Upper lobe of left lung (tissue), 6 donors: ENCODE data around the gene IFNG. TPM values are rescaled to one million over a fixed set of nuclear protein-coding genes. Genes with fewer than 3 reads are reported as not detected.

Experiments used
- ATAC-seq, 2 donors: fragments of 200-7000 bp; cut with Tn5 transposase; one replicate each; pipeline ENCODE4 v1.9.1; 2022; ENCODE audit warnings: mild to moderate bottlenecking in 2 of 2, moderate library complexity in 2 of 2; ENCODE audit not compliant: low FRiP score in 2 of 2
- DNase-seq, 2 donors: peaks; one replicate each; pipeline ENCODE4 v3.0.0-alpha.2; 2019 to 2020
- H3K27ac ChIP-seq, 4 donors: fragments of 200-600 bp; sonication (generic); one replicate each; pipeline ENCODE4 v1.5.1; 2016 to 2019
- H3K27me3 ChIP-seq, 4 donors: fragments of 200-600 bp; sonication (generic); one replicate each; pipeline ENCODE4 v1.5.1; 2017 to 2019
- H3K36me3 ChIP-seq, 4 donors: fragments of 200-600 bp; sonication (generic); one replicate each; pipeline ENCODE4 v1.5.1; 2016 to 2019
- H3K4me1 ChIP-seq, 4 donors: fragments of 200-600 bp; sonication (generic); one replicate each; pipeline ENCODE4 v1.5.1; 2018 to 2019
- H3K4me3 ChIP-seq, 4 donors: fragments of 200-600 bp; sonication (generic); one replicate each; pipeline ENCODE4 v1.5.1; 2017 to 2019; ENCODE audit warnings: mild to moderate bottlenecking in 2 of 4, moderate library complexity in 1 of 4
- H3K9me3 ChIP-seq, 4 donors: fragments of 200-600 bp; sonication (generic); one replicate each; pipeline ENCODE4 v1.5.1; 2018 to 2019
- CTCF ChIP-seq, 6 experiments: fragments of 450-650 bp in 4 of 6; fragments of 200-600 bp in 2 of 6; sonication (generic) in 2 of 6; IDR thresholded peaks; one replicate each; pipeline ENCODE4 v1.5.1; 2016 to 2019; ENCODE audit warnings: antibody characterized with exemption in 6 of 6
- EP300 ChIP-seq, 4 donors: sonication (generic); formaldehyde crosslinking; IDR thresholded peaks; one replicate each; pipeline ENCODE4 v1.5.1; 2017; ENCODE audit warnings: antibody characterized with exemption in 4 of 4, control low read depth in 2 of 4
- POLR2A ChIP-seq, 4 donors: fragments of 450-650 bp; IDR thresholded peaks; one replicate each; pipeline ENCODE4 v1.5.1; 2016 to 2017; ENCODE audit warnings: antibody characterized with exemption in 4 of 4, mild to moderate bottlenecking in 2 of 4
- POLR2AphosphoS5 ChIP-seq, 2 donors: sonication (generic); formaldehyde crosslinking; IDR thresholded peaks; one replicate each; pipeline ENCODE4 v1.5.1; 2017; ENCODE audit warnings: antibody characterized with exemption in 2 of 2
- WGBS, 2 donors: methylation state at CpG; one replicate each; pipeline ENCODE4 v1.1.5; 2017 to 2018; 5-methylcytosine and 5-hydroxymethylcytosine counted together
- total RNA-seq, 6 donors: library from RNA; depleted of rRNA in 4 of 6; stranded (reverse); fragments of >200 nt in 4 of 6; gene quantifications; one replicate each; pipeline versions ENCODE4 v1.1.0 to v1.2.1, GENCODE V29; 2016 to 2021
- donor health status: DM: no; HTN: no; CAD: no; lungs with moderate emphysema.
- donor health status: DM: no; HTN: yes; CAD: no; lungs with severe emphysema.

The IFNG gene
- total RNA-seq, 6 donors from 2014 or later = 0.54 to 0.57 TPM; not detected in 4

GRCh38 chr12:68200854-68201253, 41.3 kb upstream of the IFNG start:
- Histone ChIP-seq H3K27me3 (no peaks in the 10 kb centered on the region), H3K4me1 (no peaks in the 10 kb centered on the region), H3K27ac (no peak overlapping the region), H3K36me3 (no peaks in the 10 kb centered on the region), H3K4me3 (no peak overlapping the region), H3K9me3 (no peaks in the 10 kb centered on the region)
- DNase-seq (no peak), ATAC-seq (no peak)
- WGBS, 2 donors = 57 to 65% methylated on average over 2 of the region's 2 CpGs
- TF ChIP-seq POLR2AphosphoS5 (IDR thresholded peaks at IDR 0.05) = no peak
- TF ChIP-seq CTCF (IDR thresholded peaks at IDR 0.05) = no peak
- no peak for TF ChIP-seq POLR2A (IDR thresholded peaks at IDR 0.05)
- TF ChIP-seq EP300 (IDR thresholded peaks at IDR 0.05) = no peak

GRCh38 chr12:68199127-68199526, 39.6 kb upstream of the IFNG start:
- H3K4me1 ChIP-seq = no peaks in the 10 kb centered on the region
- H3K27ac ChIP-seq = no peak overlapping the region
- DNase-seq = no peak
- H3K9me3 ChIP-seq = no peaks in the 10 kb centered on the region
- 84 to 93% methylated on average over 1 of the region's 1 CpG for WGBS, 2 donors
- TF ChIP-seq EP300 (IDR thresholded peaks at IDR 0.05) (no peak), POLR2AphosphoS5 (IDR thresholded peaks at IDR 0.05) (no peak), CTCF (IDR thresholded peaks at IDR 0.05) (no peak), POLR2A (IDR thresholded peaks at IDR 0.05) (no peak)
- no peaks in the 10 kb centered on the region for H3K36me3 ChIP-seq
- no peak for ATAC-seq
- H3K4me3 ChIP-seq = no peak overlapping the region
- no peaks in the 10 kb centered on the region for H3K27me3 ChIP-seq

- H3K9me3 ChIP-seq = no peaks in the 10 kb centered on the region
- no peak for TF ChIP-seq POLR2AphosphoS5 (IDR thresholded peaks at IDR 0.05)
- TF ChIP-seq CTCF (IDR thresholded peaks at IDR 0.05) = no peak
- no peak for TF ChIP-seq POLR2A (IDR thresholded peaks at IDR 0.05)
- no peak for TF ChIP-seq EP300 (IDR thresholded peaks at IDR 0.05)
- 77 to 79% methylated on average over 12 of the region's 12 CpGs for WGBS, 2 donors
- H3K4me1 ChIP-seq = no peaks in the 10 kb centered on the region
- no peak for DNase-seq
- no peaks in the 10 kb centered on the region for H3K27me3 ChIP-seq
- H3K27ac ChIP-seq = no peak overlapping the region
- ATAC-seq = no peak
- no peak overlapping the region for H3K4me3 ChIP-seq
- no peaks in the 10 kb centered on the region for H3K36me3 ChIP-seq
Observed at GRCh38 chr12:68198507-68199086, 39.1 kb upstream of the IFNG start.

GRCh38 chr12:68190301-68190700, 30.8 kb upstream of the IFNG start:
- no peaks in the 10 kb centered on the region for H3K4me1 ChIP-seq
- H3K27ac ChIP-seq = no peak overlapping the region
- no peaks in the 10 kb centered on the region for H3K27me3 ChIP-seq
- H3K4me3 ChIP-seq = no peak overlapping the region
- ATAC-seq (no peak), DNase-seq (no peak)
- no peaks in the 10 kb centered on the region for H3K9me3 ChIP-seq
- TF ChIP-seq POLR2A (IDR thresholded peaks at IDR 0.05) = no peak
- TF ChIP-seq POLR2AphosphoS5 (IDR thresholded peaks at IDR 0.05) = no peak
- no peak for TF ChIP-seq EP300 (IDR thresholded peaks at IDR 0.05)
- no peak for TF ChIP-seq CTCF (IDR thresholded peaks at IDR 0.05)
- H3K36me3 ChIP-seq = no peaks in the 10 kb centered on the region

- Histone ChIP-seq H3K36me3 (no peaks in the 10 kb centered on the region), H3K9me3 (no peaks in the 10 kb centered on the region), H3K4me1 (no peaks in the 10 kb centered on the region), H3K27me3 (no peaks in the 10 kb centered on the region), H3K4me3 (no peak overlapping the region), H3K27ac (no peak overlapping the region)
- ATAC-seq (no peak), DNase-seq (no peak)
- 78 to 79% methylated on average over 4 of the region's 4 CpGs for WGBS, 2 donors
- TF ChIP-seq POLR2A (IDR thresholded peaks at IDR 0.05) (no peak), EP300 (IDR thresholded peaks at IDR 0.05) (no peak)
Observed at GRCh38 chr12:68189821-68190242, 30.3 kb upstream of the IFNG start.
